A673 (cell line): ENCODE results near the gene MICU1.

Experiments used
- CTCF ChIP-seq: fragments of 300-800, 200-600 bp; sonication (generic); conservative IDR thresholded peaks from 2 replicates; pipeline ENCODE4 v1.5.1; 2017; ENCODE audit warnings: low read depth, mild to moderate bottlenecking, antibody characterized with exemption, low read length, moderate library complexity, mixed read lengths
- EZH2 ChIP-seq: fragments of 200-600 bp; sonication (generic); IDR thresholded peaks from 2 replicates; pipeline ENCODE4 v1.6.1; 2017; ENCODE audit warnings: borderline replicate concordance, low read depth, mild to moderate bottlenecking, mixed read lengths, antibody characterized with exemption, low read length; ENCODE audit not compliant: poor library complexity, severe bottlenecking

GRCh38 chr10:72564596-72564995, 61.3 kb downstream of the MICU1 start:
- TF ChIP-seq CTCF: no peak
- no peak for TF ChIP-seq EZH2
